SK-N-MC (cell line): Measurements from ENCODE around the gene CRAMP1.

ENCODE experiments used
- EZH2 ChIP-seq: fragments of 200-600 bp; sonication (generic); IDR thresholded peaks from one replicate; pipeline ENCODE4 v1.6.1; 2017; ENCODE audit warnings: antibody characterized with exemption
- POLR2AphosphoS5 ChIP-seq: IDR thresholded peaks from 2 replicates; pipeline ENCODE4 v1.6.1; 2012; ENCODE audit warnings: mild to moderate bottlenecking, low read depth, low read length, borderline replicate concordance

- TF ChIP-seq EZH2 = no peak
- TF ChIP-seq POLR2AphosphoS5 = no peak
Measured at GRCh38 chr16:1642148-1642547, 30.0 kb downstream of the CRAMP1 start.
